OCI-M1 (cell line): ENCODE data around the gene RAPGEF5.

Experiments
- DNase-seq: peaks from one replicate; lab custom pipeline; 2025; lab: John Stamatoyannopoulos, UW

The RAPGEF5 gene

GRCh38 chr7:22189230-22189629, 167.7 kb downstream of the RAPGEF5 start:
- no peak for DNase-seq

DNA sequence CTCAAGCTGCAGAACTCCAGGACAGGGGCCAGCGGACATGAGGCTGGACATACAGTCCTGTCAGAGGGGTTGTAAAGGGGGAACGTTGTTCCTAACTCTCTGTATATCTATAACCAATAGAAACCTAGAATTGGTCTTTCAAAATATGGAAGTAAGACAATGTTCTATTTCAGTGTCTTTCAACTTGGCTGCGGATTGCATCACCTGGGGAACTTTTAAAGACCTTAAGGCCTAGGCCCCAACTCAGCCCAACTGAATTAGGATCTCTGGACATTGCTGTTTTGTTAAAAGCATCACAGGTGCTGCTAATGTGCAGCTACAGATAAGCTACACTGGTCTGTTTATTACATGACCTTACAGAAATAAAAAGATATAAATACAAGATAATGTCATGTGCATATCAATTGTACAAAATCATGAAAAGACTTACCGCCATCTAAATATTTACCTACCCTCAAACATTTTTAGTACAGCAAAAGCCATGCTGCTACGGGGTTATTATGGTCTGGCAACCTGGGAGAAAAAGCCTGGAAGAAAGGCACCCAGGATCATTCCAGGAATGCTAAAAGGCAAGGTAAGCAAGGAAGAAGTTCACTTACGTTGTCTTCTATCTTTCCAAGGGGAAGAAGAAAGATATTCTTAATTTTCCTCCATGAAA, 169.1 kb downstream of the RAPGEF5 start:
- peak; percentile 12 for DNase-seq

- no peak for DNase-seq
Measured at GRCh38 chr7:22185559-22185958, 171.4 kb downstream of the RAPGEF5 start.

DNA sequence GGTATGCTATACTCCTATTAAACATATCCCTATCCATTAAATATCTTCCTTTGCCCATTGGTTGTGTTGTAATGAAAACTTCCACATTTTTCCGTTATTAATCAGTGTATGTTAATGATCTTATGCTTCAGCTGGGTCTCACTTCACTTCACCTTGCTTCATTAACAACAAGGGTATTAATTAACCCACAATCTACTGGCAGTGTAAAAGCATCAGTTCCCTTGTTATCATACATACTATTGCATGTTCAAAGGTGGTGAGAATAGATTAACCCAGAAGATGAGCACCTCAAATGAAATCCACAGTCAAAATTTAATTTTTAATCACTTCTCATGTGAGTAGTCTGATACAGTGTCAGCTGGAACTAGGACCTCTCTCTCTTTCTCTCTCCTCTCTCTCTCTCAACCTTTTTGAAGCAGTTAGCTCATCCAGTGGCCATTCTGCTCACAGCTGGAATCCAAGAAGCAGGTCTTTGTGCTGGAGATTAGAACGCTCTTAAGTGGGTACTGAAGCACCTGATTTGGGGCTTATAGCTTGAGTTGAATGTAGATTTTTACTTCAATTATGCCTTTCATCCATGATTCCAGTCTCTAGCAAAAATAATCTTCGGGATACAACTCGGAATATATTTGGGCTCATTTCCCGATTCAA, 172.3 kb downstream of the RAPGEF5 start:
- no peak for DNase-seq

DNA sequence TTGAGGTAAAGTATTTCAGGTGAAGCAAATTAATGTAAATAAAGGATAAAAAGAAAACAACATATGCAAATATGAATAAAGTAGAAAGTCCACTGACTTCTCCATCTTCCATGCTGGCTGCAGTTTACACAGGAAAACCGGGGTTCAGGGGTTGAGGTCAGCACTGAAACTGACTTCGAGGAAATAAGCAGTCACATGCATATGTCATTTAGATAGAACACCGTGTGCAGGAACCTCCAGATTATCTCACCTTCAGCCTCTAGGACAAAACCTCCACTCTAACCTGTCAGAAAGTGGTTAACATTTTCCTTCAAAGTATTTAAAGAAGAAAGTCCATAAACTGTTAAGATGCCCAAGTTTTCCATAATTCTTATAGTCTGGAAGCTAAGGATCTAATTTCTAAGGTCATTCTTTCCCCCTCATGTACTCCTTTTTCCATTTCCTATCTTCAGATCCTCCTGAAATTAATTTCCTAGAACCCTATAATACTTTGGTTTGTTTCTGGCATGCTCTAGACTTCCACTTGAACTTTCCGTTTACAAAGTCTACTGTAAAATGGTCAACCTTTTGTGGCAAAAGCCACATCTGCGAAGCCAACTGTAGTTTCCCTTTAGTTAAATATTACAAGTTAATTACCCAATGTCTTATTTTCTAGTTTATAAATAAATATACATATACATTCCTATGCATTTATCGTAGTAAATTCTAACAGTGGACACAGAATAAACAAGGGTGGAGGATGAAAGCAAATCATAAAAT, 173.3 kb downstream of the RAPGEF5 start:
- no peak for DNase-seq

- DNase-seq, result no peak
Measured at GRCh38 chr7:22182149-22182548, 174.8 kb downstream of the RAPGEF5 start.

DNA sequence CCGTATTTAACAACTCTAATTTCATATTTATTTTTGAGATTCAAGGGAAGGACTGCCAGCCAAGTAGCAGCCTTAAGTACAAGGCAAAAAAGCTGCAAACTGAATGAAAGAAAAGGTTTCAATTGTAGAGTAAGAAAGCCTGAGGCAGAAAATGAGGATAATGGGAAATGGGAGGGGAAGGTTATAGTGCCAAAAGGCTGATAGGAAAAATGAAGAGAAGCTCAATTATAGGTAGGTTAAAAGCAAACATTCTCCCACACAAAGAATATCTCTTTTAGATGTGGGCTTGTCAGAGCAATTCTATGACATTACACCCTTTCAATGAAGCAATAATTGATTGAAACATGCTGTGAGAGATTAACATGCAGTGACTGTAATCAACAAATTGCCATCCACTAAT, 175.3 kb downstream of the RAPGEF5 start:
- DNase-seq, result no peak

DNA sequence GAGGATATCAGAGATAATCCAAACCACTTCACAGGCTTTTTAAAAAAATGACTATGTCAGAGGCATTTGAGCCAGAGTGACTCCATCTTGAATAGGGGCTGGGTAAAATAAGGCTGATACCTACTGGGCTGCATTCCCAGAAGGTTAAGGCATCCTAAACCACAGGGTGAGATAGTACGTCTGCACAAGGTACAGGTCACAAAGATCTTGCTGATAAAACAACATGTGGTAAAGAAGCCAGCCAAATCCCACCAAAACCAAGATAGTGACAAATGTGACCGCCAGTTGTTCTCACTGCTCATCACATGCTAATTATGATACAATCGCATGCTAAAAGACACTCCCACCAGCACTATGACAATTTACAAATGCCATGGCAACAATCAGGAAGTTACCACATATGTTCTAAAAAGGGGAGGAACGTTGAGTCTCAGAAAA, 177.5 kb downstream of the RAPGEF5 start:
- peak; percentile 78 for DNase-seq

DNA sequence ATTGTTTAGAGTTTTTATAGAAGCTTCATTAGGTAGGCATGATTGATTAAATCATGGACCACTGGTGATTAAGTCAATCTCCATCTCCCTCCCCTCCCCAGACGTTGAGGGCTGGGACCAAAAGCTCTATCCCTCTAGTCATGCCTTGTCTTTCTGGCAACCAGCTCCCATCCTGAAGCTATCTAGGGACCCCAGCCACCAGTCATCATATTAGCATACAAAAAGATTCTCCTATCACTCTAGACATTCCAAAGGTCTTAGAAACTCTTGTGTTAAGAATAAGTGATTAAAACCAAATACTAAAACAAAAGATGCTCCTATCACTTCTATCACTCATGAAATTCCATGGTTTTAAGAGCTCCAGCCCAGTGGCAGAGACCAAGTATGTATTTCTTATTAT, 178.2 kb downstream of the RAPGEF5 start:
- DNase-seq, result no peak

GRCh38 chr7:22176791-22177412, 180.1 kb downstream of the RAPGEF5 start:
- DNase-seq, result no peak

DNA sequence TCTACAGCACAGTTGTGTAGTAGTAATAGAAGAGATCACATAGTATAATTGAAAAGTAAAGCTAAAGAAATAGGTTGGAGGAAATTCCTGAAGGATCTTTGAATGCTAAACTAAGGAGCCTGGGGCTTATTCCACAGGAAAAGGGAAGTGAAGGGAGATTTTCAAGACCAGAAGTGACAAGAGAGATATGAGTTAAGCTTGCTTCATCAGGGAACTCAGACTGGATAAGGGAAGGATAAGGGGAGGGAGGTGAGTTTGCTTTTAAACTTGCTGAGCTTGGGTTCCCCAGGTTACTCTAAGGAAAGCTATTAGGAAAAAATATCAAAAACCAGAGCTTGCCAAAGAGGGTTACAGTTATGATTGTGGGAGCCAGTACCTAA, 182.4 kb downstream of the RAPGEF5 start:
- DNase-seq, result peak; percentile 42

GRCh38 chr7:22173685-22174573, 183.0 kb downstream of the RAPGEF5 start:
- DNase-seq, result peak; percentile 79

GRCh38 chr7:22168129-22168634, 188.8 kb downstream of the RAPGEF5 start:
- DNase-seq, result no peak

- no peak for DNase-seq
Measured at GRCh38 chr7:22167482-22167881, 189.5 kb downstream of the RAPGEF5 start.

DNA sequence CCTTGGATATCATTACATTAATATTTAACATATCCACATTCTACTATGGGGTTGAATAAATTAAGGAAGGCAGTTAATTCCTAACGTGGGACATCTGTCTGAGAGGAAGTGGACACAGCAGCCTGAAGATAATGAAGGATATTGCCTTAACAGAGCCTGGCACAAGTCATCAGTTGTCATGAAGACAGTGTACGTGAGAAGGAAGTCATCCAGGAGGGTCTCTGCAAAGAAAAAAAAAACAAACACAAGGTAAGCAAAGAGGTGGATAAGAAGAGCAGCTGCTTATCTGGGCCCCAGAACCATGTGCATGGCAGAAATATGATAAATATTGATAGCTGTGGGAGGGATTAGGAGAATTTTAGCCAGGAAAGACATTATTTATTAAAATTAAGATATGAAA, 190.0 kb downstream of the RAPGEF5 start:
- DNase-seq, result no peak

GRCh38 chr7:22159341-22159740, 197.6 kb downstream of the RAPGEF5 start:
- no peak for DNase-seq

GRCh38 chr7:22157552-22157951, 199.4 kb downstream of the RAPGEF5 start:
- no peak for DNase-seq

DNA sequence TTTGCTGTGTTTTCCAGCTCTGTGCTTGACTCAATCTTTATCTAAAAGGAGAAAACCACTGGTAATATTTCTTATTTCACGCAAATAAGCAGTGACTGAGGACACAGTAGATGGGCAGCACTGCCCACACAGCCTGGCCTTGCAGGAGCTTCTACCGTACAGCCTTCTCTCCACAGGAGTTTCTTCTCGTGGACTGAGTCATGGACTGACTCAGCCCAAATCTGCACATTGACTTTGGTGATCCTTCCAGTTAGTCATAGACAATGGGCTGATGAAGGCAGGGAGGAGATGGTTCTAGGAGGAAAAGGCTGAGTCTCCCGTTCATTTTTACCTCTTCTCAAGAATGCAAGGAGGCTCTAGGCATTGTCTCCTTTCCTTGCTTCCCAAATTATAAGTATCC, 200.7 kb downstream of the RAPGEF5 start:
- peak; percentile 18 for DNase-seq

DNA sequence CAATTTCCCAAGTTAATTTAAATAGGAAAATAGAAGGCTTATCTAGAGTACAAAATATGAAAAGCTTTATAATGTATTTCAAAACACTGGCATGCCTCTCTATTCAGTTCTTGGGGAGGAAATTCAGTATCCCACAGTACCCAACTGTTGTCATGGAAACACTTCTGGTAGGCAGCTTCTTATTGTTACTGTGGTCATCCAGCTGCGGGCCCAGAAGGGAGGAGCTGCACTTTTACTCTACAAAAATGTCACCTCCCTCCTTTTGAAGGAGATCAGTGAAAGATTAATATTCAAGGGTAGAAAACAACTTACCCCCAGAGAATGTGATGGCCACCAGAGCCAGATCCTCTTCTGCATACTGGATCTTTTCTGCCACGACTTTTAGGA, 202.8 kb downstream of the RAPGEF5 start:
- DNase-seq, result no peak

DNA sequence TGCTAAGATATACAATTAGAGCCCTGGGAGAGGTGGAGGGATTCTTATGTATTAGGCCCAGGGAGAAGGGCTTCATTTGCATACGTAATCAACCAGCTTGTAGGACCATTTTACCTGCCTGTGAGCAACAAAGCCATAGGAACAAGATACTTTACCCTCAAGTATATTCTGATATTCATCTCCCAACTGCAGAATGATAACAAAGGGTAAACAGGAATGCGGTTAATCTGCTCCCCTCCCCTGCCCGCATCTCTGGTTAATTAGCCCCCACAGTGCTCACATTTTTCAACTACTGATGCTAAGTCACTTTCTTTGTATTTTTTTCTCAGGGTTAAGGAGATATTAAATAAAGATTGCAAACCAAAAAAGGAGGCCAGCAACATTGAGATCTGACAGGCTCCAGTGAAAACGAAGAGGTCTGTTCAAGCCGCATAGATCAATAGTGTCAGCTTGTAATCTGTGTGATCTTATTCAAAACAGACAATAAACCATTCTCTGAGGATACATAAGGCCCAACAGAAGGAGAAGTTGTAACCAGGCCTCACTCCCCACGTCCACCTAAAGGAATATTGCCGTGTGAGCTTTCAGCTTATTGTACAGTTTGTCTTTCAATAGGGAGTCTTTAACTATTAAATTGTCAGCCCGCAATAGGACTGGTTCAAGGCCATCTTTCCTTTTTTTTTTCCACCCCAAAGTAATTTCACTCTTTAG, 203.4 kb downstream of the RAPGEF5 start:
- DNase-seq, result no peak

DNA sequence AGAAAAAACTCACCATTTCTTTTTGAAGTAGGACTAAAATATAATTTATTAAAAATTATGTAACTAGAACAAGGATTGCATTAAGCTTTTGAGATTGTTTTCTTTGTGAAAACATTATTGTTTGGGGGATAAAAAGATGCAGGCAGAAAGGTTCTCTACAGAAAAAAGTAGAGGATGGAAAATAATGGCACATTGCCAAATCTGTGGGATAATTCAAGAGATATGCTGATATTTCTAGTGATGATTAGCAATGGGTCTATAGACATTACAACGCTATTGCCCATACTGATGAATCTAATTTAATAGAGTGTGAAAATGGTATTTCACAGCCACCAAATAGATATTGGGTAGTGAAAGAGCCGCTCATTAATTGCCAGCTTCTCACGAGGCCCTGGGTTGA, 204.3 kb downstream of the RAPGEF5 start:
- DNase-seq, result no peak
